ENCODE results near the gene RASL11A.

RASL11A gene

DNA sequence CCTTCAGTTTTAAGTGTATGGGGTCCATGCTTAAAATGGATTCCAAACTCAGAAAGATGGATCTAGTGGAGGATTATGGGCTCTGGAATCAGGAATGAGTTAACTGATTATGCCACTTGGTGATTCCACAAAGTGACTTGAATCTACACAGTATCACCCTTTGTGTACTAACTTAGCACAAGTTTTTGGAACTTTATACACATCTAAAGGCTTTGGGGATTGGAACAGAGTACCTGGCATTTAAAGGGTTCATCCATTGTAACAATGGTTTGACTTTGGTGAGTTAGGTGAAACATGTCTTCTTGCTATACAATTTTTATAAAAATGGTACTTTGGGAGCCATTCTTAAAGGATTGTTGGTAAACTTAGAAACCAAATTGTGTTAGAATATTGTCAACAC is 18.2 kb upstream of the RASL11A start:
- H3K9ac ChIP-seq (ENCODE audit: low read depth, low read length), result peak overlapping the region; percentile 98
- H3K36me3 ChIP-seq (ENCODE audit: insufficient read depth, low read length), result peaks cover 40% of the 10 kb centered on the region
- peak overlapping the region; percentile 89 for H3K4me3 ChIP-seq (ENCODE audit: low read length)
- H3K27me3 ChIP-seq (ENCODE audit: control insufficient read depth, insufficient read depth, low read length), result no peaks in the 10 kb centered on the region
- H3K4me1 ChIP-seq (ENCODE audit: control insufficient read depth, insufficient read depth, low read length), result peaks cover 19% of the 10 kb centered on the region
- H3K4me2 ChIP-seq (ENCODE audit: low read length), result peak overlapping the region; percentile 89
- no peaks in the 10 kb centered on the region for H3K9me3 ChIP-seq (replicated peaks; ENCODE audit: low read length)

DNA sequence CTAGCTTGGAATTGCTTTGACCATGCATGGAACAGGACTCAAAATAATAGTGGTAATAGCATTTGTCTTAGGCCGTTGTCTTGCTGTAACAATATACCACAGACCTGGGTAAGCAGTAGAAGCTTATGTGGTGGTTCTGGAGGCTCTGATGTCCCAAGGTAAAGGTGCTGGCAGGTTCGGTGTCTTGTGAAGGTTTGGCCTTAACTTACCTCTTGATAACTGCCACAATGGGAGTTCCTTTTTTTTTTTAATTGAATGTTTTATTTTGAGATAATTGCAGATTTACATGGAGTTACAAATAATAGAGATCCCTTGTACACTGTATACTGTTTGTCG is 13.4 kb upstream of the RASL11A start:
- Histone ChIP-seq H3K36me3 (ENCODE audit: insufficient read depth, low read length) (peaks cover 75% of the 10 kb centered on the region), H3K4me1 (ENCODE audit: control insufficient read depth, insufficient read depth, low read length) (peaks cover 14% of the 10 kb centered on the region), H3K27me3 (ENCODE audit: control insufficient read depth, insufficient read depth, low read length) (no peaks in the 10 kb centered on the region), H3K9me3 (replicated peaks; ENCODE audit: low read length) (no peaks in the 10 kb centered on the region), H3K4me3 (ENCODE audit: low read length) (no peak overlapping the region), H3K4me2 (ENCODE audit: low read length) (no peak overlapping the region), H3K9ac (ENCODE audit: low read depth, low read length) (no peak overlapping the region)

DNA sequence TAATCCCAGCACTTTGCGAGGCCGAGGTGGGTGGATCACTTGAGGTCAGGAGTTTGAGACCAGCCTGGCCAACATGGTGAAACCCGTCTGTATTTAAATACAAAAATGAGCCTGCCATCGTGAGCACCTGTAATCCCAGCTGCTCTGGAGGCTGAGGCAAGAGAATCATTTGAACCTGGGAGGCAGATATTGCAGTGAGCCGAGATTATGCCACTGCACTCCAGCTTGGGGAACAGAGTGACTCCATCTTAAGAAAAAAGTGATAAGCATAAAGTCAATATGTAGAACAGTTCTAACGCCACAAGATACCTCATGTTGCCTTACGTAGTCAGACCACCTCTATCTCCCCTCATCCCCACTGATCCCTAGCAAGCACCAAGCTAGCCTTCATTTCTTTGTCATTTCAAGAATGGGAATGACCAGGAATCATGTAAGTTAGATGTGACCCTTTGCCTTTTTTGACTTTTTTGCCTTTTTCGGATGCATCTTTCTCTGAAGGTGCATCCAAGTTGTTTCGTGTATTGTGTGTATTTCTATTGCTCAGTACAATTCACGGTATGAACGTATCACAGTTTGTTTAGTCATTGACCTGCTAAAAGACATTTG is 12.9 kb upstream of the RASL11A start:
- H3K4me1 ChIP-seq (ENCODE audit: control insufficient read depth, insufficient read depth, low read length), result peaks cover 12% of the 10 kb centered on the region
- no peaks in the 10 kb centered on the region for H3K27me3 ChIP-seq (ENCODE audit: control insufficient read depth, insufficient read depth, low read length)
- peaks cover 75% of the 10 kb centered on the region for H3K36me3 ChIP-seq (ENCODE audit: insufficient read depth, low read length)
- no peak overlapping the region for H3K4me2 ChIP-seq (ENCODE audit: low read length)
- no peak overlapping the region for H3K4me3 ChIP-seq (ENCODE audit: low read length)
- H3K9me3 ChIP-seq (replicated peaks; ENCODE audit: low read length), result no peaks in the 10 kb centered on the region
- H3K9ac ChIP-seq (ENCODE audit: low read depth, low read length), result no peak overlapping the region

- Histone ChIP-seq H3K4me3 (ENCODE audit: low read length) (no peak overlapping the region), H3K36me3 (ENCODE audit: insufficient read depth, low read length) (peaks cover 65% of the 10 kb centered on the region), H3K4me1 (ENCODE audit: control insufficient read depth, insufficient read depth, low read length) (peaks cover 2% of the 10 kb centered on the region)
Observed at GRCh38 chr13:27258637-27259386, 11.8 kb upstream of the RASL11A start.

GRCh38 chr13:27259831-27260230 is 10.8 kb upstream of the RASL11A start:
- Histone ChIP-seq H3K9me3 (replicated peaks; ENCODE audit: low read length) (no peaks in the 10 kb centered on the region), H3K4me1 (ENCODE audit: control insufficient read depth, insufficient read depth, low read length) (no peaks in the 10 kb centered on the region), H3K4me2 (ENCODE audit: low read length) (no peak overlapping the region), H3K4me3 (ENCODE audit: low read length) (no peak overlapping the region), H3K9ac (ENCODE audit: low read depth, low read length) (no peak overlapping the region), H3K36me3 (ENCODE audit: insufficient read depth, low read length) (peaks cover 55% of the 10 kb centered on the region), H3K27me3 (ENCODE audit: control insufficient read depth, insufficient read depth, low read length) (no peaks in the 10 kb centered on the region)

More at GRCh38 chr13:27258637-27259386, 11.8 kb upstream of the RASL11A start:
- no peak overlapping the region for H3K9ac ChIP-seq (ENCODE audit: low read depth, low read length)
- no peaks in the 10 kb centered on the region for H3K27me3 ChIP-seq (ENCODE audit: control insufficient read depth, insufficient read depth, low read length)
- H3K9me3 ChIP-seq (replicated peaks; ENCODE audit: low read length), result no peaks in the 10 kb centered on the region
- no peak overlapping the region for H3K4me2 ChIP-seq (ENCODE audit: low read length)

GRCh38 chr13:27261396-27261795 is 9.2 kb upstream of the RASL11A start:
- Histone ChIP-seq H3K27me3 (ENCODE audit: control insufficient read depth, insufficient read depth, low read length) (no peaks in the 10 kb centered on the region), H3K9me3 (replicated peaks; ENCODE audit: low read length) (no peaks in the 10 kb centered on the region), H3K36me3 (ENCODE audit: insufficient read depth, low read length) (peaks cover 46% of the 10 kb centered on the region), H3K4me1 (ENCODE audit: control insufficient read depth, insufficient read depth, low read length) (no peaks in the 10 kb centered on the region), H3K9ac (ENCODE audit: low read depth, low read length) (no peak overlapping the region), H3K4me2 (ENCODE audit: low read length) (no peak overlapping the region), H3K4me3 (ENCODE audit: low read length) (no peak overlapping the region)

DNA sequence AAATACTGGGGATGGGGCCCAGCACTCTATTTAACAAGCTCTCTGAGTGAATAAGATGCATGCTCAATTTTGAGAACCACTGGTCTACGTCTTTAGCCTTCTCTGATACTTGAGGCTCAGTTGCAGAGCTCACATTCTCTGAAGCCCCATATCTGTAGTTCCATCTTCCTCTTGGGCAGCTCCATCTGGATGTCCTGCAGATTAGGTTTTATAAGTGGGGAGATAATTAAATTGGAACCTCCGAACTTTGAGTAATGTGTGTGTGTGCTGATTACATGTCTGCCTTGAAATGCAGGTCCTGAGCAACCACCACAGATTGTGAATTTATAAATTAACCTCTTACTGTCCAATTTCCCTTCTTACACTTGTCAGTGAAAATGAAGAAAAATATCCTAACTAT is 7.2 kb upstream of the RASL11A start:
- Histone ChIP-seq H3K9me3 (replicated peaks; ENCODE audit: low read length) (no peaks in the 10 kb centered on the region), H3K4me3 (ENCODE audit: low read length) (no peak overlapping the region), H3K4me2 (ENCODE audit: low read length) (no peak overlapping the region), H3K36me3 (ENCODE audit: insufficient read depth, low read length) (peaks cover 26% of the 10 kb centered on the region), H3K4me1 (ENCODE audit: control insufficient read depth, insufficient read depth, low read length) (no peaks in the 10 kb centered on the region), H3K9ac (ENCODE audit: low read depth, low read length) (peak overlapping the region; percentile 16), H3K27me3 (ENCODE audit: control insufficient read depth, insufficient read depth, low read length) (no peaks in the 10 kb centered on the region)

DNA sequence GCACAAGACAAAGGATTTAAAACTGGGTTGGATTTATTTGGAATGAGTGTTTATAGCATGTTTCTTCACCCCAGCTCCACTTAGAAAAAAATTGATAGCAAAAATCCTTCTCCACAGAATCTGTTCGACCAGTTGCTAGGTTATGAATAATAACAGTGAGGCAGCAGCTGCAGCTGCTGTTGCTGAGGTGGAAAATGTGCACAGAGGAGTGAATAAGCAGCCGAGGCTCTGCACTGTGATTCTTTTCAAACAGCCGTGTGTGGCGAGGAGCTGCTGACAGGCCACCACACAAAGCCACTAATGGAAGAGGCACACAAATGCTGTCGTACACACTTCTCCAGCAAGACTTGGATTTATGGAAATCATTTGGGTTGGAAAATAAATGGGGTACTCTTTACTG is 6.4 kb upstream of the RASL11A start:
- Histone ChIP-seq H3K9ac (ENCODE audit: low read depth, low read length) (peak overlapping the region; percentile 16), H3K4me3 (ENCODE audit: low read length) (no peak overlapping the region), H3K27me3 (ENCODE audit: control insufficient read depth, insufficient read depth, low read length) (no peaks in the 10 kb centered on the region), H3K9me3 (replicated peaks; ENCODE audit: low read length) (no peaks in the 10 kb centered on the region), H3K4me2 (ENCODE audit: low read length) (no peak overlapping the region), H3K36me3 (ENCODE audit: insufficient read depth, low read length) (peaks cover 18% of the 10 kb centered on the region), H3K4me1 (ENCODE audit: control insufficient read depth, insufficient read depth, low read length) (no peaks in the 10 kb centered on the region)

DNA sequence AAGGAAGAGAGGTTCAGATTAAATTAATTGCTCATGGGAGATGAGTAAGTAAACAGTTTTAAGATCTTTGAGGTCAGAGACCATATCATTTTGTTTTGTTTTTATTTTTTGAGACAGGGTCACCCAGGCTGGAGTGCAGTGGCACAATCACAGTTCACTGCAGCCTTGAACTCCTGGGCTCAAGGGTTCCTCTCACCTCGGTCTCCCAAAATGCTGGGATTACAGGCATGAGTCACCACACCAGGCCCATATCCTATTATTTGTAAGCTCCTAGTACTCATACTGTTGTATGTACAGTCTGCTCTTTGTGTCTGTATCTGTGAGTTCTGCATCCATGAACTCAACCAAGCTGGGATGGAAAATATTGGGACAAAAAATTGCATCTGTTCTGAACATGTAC is 6.0 kb upstream of the RASL11A start:
- Histone ChIP-seq H3K4me1 (ENCODE audit: control insufficient read depth, insufficient read depth, low read length) (no peaks in the 10 kb centered on the region), H3K4me3 (ENCODE audit: low read length) (no peak overlapping the region), H3K36me3 (ENCODE audit: insufficient read depth, low read length) (peaks cover 14% of the 10 kb centered on the region), H3K9ac (ENCODE audit: low read depth, low read length) (no peak overlapping the region), H3K4me2 (ENCODE audit: low read length) (no peak overlapping the region), H3K27me3 (ENCODE audit: control insufficient read depth, insufficient read depth, low read length) (no peaks in the 10 kb centered on the region), H3K9me3 (replicated peaks; ENCODE audit: low read length) (no peaks in the 10 kb centered on the region)

GRCh38 chr13:27266917-27267316 is 3.7 kb upstream of the RASL11A start:
- Histone ChIP-seq H3K4me2 (ENCODE audit: low read length) (no peak overlapping the region), H3K4me1 (ENCODE audit: control insufficient read depth, insufficient read depth, low read length) (peaks cover 8% of the 10 kb centered on the region), H3K4me3 (ENCODE audit: low read length) (no peak overlapping the region), H3K9ac (ENCODE audit: low read depth, low read length) (no peak overlapping the region), H3K9me3 (replicated peaks; ENCODE audit: low read length) (no peaks in the 10 kb centered on the region), H3K27me3 (ENCODE audit: control insufficient read depth, insufficient read depth, low read length) (no peaks in the 10 kb centered on the region), H3K36me3 (ENCODE audit: insufficient read depth, low read length) (no peaks in the 10 kb centered on the region)

DNA sequence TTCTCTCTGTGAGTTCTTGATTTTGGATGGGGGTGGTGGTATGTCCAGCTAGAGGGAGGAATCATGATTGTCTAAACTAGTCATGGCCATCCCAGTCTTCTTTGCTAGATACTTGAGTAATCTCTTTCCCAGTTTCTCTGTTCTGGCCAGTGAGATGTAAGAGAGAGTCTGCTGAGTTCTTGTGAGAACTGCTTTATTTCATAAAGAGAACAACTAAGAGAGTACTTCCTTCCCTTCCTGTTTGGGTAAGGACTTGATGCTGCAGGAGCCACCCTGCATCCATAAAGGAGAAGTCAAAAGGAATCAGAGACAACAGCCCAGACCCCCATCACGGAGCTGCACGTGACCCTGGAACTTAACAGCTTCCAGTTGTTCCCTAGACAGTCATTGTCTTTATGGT is 3.0 kb upstream of the RASL11A start:
- Histone ChIP-seq H3K4me1 (ENCODE audit: control insufficient read depth, insufficient read depth, low read length) (peaks cover 15% of the 10 kb centered on the region), H3K4me2 (ENCODE audit: low read length) (no peak overlapping the region), H3K9ac (ENCODE audit: low read depth, low read length) (no peak overlapping the region), H3K9me3 (replicated peaks; ENCODE audit: low read length) (no peaks in the 10 kb centered on the region), H3K27me3 (ENCODE audit: control insufficient read depth, insufficient read depth, low read length) (no peaks in the 10 kb centered on the region), H3K4me3 (ENCODE audit: low read length) (no peak overlapping the region), H3K36me3 (ENCODE audit: insufficient read depth, low read length) (no peaks in the 10 kb centered on the region)

GRCh38 chr13:27269114-27269665 is 1.4 kb upstream of the RASL11A start:
- Histone ChIP-seq H3K27me3 (ENCODE audit: control insufficient read depth, insufficient read depth, low read length) (peaks cover 3% of the 10 kb centered on the region), H3K4me2 (ENCODE audit: low read length) (no peak overlapping the region), H3K4me3 (ENCODE audit: low read length) (no peak overlapping the region), H3K4me1 (ENCODE audit: control insufficient read depth, insufficient read depth, low read length) (peaks cover 27% of the 10 kb centered on the region), H3K9ac (ENCODE audit: low read depth, low read length) (no peak overlapping the region), H3K36me3 (ENCODE audit: insufficient read depth, low read length) (no peaks in the 10 kb centered on the region), H3K9me3 (replicated peaks; ENCODE audit: low read length) (no peaks in the 10 kb centered on the region)
